GM11168 (cell line): Measurements from ENCODE around the gene MAGED1.
"Not testable (repeated sequence)": the region's sequence is repeated elsewhere in the genome, so short reads cannot be mapped to it uniquely, and the experiment has no call there.

Experiments used
- in situ Hi-C: fragments of 300-500 bp; cut with MboI; formaldehyde crosslinking; loops from one replicate; pipeline ENCODE4 v1.12.0; 2022; ENCODE audit warnings: low sequenced_read_pairs; ENCODE audit not compliant: unreplicated experiment

Gene MAGED1

DNA sequence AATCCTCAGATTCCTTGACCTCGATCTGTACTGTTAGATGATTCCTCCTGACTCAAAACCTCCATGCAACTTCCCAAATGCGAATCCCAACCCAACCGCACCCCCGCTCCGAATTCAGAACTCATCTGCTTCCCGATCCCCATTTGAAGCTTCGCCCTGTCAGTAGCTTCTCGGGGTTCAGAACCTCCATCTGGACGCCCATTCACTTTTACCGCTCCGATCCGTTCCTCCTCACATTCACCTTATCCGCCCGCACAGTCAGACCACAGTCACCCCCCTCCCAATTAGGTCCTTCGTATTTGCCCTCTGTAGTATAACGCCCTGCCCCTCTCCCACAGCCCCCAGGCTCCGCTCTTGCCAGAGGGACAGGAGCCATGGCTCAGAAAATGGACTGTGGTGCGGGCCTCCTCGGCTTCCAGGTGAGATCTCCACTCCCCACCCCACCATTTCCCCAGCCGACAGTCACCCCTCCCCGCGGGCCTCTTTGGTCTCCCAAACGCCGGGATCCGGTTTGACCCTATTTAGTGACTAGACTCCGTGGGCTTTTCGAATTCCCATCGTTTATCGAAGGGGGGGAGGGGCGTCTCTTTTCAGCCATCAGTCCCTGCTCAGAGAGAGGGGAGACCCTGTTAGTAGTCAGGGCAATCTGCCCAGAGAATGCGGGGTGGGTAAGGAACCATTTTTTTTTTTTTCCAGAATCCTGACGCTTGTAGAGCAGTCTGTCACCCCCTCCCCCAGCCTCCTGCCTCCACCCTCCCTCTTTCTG is 691 bp downstream of the MAGED1 start:
- in situ Hi-C loops = no loop called here

DNA sequence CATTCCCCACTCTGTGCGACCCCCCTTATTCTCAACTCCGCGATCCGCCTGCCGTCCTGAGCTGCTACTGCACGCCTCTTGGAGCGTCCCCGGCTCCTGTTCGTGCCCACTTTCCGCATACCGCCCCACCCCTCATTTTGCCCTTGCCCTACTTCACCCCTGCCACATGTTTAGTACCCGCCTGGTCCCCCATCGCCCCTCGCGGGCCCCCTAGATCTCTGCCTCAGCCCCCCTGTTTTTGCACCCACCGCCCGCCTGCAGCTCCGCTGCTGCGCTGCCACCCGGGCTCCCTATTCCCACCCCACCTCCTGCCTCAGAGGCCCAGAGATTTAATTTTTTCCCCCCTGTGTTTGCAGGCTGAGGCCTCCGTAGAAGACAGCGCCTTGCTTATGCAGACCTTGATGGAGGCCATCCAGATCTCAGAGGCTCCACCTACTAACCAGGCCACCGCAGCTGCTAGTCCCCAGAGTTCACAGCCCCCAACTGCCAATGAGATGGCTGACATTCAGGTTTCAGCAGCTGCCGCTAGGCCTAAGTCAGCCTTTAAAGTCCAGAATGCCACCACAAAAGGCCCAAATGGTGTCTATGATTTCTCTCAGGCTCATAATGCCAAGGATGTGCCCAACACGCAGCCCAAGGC is 1.4 kb downstream of the MAGED1 start:
- in situ Hi-C loops = no loop called here

DNA sequence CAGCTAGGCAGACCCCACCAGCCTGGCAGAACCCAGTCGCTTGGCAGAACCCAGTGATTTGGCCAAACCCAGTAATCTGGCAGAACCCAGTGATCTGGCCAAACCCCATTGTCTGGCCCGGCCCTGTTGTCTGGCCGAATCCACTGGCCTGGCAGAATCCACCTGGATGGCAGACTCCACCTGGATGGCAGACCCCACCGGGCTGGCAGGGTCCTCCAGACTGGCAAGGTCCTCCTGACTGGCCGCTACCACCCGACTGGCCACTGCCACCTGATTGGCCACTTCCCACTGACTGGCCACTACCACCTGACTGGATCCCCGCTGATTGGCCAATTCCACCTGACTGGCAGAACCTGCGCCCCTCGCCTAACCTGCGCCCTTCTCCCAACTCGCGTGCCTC is 3.2 kb downstream of the MAGED1 start:
- in situ Hi-C loops = no loop called here

DNA sequence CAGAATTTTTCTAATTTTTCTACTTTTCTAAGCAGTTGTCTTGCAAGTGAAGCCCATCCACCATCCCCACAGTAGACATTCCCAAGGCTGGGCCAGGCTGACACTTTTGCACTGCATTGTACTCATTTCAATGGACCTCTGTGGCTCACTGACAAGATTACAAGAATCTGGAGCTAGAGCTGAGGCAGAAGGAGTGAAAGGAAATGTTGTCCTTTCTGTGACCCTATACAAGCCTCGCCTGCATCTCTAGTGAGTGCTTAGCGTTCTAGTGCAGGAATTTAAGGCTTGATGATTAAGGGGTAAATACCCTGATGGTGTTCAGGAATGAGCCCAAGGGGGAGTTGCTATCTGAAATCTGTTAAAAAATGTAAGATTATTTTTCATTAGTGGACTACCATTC is 6.3 kb downstream of the MAGED1 start:
- in situ Hi-C loops = no loop called here

DNA sequence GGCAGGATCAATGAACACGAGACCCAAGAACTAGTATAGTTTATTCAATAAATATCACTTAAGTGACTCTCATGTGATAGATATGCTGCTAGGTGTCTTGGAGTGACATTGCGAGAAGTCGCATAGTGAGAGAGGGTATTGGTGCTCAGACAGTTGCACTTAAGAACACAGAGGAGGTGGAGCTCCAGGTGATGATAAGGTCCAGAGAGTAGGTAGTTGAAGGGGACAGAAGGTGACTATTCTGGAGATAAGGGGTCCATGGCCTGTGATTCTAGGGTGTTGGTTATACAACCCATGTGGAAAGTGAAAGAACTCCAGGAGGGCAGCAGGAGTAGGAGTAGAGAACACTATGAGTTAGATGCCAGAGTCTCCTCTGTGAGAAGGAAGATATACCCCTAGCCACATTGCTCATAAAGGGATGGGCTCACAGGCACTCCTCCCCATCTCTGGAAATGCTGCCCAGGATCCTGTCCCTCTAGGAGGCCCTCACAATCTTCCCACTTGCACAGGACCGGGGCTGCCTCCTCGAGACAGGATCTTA is 9.2 kb downstream of the MAGED1 start:
- in situ Hi-C loops = no loop called here

DNA sequence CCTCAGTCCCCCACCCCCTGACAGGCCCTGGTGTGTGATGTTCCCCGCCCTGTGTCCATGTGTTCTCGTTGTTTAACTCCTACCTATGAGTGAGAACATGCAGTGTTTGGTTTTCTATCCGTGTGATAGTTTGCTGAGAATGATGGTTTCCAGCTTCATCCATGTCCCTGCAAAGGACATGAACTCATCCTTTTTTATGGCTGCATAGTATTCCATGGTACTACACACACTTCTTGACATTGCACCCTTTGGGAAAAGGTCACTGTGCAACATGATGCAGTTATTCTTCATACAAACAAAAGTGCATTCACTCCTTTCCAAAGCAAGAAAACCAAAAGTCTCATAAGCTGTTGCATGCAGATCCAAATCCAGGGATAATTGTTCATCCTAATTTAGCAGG is 11.7 kb downstream of the MAGED1 start:
- in situ Hi-C loops = not testable (repeated sequence)

DNA sequence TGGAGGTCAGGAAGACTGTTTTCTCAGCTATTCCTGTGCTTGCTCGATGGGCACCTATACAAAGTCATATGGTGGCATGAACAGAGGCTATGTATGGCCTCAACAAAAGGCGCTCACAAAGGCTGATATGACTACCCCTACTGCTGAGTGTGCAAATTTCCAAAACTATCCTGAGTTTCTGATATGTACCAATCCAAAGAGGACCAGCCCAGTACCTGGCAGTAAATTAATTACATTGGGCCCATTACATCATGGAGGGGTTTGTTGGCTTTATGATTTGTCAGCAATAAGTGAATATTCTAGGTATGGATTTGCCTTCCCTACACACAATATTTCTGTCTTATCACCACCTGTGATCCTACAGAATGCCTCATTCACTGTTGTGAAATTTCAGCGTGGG is 12.3 kb downstream of the MAGED1 start:
- in situ Hi-C loops = no loop called here

DNA sequence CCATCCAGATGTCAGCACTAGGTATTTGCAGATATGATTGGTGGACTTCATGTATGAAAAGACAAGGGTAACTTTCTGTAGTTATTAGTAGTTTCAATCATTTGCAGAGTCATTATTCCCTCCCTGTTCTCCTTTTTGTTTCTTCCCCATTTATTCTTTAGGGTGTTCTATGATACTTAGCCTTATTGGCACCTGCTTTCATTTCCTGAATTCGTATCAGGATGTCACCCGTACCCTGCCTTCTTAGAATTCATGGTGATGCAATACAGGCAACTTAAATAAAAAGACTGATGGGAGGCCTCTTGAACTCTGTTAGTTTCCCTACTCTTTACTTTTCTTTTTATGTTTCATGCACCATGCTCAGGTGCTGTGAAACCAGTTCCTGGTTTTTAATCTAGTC is 24.2 kb downstream of the MAGED1 start:
- in situ Hi-C loops = no loop called here

DNA sequence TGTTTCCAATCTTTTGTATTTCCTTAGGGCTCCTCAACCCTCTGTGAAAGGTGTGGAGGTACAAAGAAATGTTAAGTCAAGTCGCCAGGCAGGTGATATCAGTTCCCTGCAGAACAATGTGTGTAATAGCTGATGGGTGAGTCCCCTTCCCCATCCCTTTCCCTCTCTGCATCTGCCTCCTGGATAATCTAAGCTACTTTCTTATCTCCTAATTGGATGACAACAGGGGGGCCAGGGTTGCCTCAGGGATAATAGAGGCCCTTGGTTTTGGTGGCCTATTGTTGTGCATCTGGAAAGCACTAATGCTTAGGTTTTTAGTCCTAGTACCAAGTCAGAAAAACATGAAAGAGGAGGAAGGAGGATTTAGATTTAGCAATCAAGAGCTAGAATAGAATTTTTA is 29.1 kb downstream of the MAGED1 start:
- in situ Hi-C loops = no loop called here

DNA sequence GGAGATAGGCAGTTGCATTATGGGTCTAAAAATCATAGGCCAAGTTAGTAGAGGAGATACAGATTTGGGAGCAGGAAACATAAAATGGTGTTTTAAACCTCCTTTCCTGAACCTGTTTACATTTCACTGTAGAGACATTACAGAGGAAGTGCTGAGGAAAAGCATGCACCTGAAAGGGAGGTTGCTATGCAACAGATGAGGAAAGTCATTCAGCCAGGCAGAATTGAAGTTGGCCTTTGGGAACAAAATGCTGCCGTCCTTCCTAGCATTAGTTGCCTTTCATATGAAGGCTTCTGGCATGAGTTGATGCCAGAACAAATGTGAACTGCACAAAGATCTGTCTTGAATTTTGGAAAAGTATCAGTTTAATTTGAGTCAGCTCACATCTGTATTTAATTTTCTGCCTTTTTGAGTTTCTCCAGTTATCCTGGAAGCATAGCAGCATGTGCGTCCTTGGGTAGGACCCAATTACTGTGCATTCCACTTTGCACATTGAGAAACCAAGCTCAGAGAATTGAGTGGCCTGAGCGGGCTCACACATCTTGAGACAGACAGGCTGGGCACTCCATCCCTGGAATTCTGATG is 38.2 kb downstream of the MAGED1 start:
- in situ Hi-C loops = no loop called here
